ENCODE results near the gene PCDHGA4. TPM values are rescaled to one million over a fixed set of nuclear protein-coding genes. Genes with fewer than 3 reads are reported as not detected.
"Not testable (repeated sequence)": the region's sequence is repeated elsewhere in the genome, so short reads cannot be mapped to it uniquely, and the experiment has no call there.

PCDHGA4 gene
- total and polyA plus RNA-seq, 2 of the 13 experiments (the other 11 are each of a cell fraction or from before 2014, with no cell fraction given), result 0.49 to 0.58 TPM

DNA sequence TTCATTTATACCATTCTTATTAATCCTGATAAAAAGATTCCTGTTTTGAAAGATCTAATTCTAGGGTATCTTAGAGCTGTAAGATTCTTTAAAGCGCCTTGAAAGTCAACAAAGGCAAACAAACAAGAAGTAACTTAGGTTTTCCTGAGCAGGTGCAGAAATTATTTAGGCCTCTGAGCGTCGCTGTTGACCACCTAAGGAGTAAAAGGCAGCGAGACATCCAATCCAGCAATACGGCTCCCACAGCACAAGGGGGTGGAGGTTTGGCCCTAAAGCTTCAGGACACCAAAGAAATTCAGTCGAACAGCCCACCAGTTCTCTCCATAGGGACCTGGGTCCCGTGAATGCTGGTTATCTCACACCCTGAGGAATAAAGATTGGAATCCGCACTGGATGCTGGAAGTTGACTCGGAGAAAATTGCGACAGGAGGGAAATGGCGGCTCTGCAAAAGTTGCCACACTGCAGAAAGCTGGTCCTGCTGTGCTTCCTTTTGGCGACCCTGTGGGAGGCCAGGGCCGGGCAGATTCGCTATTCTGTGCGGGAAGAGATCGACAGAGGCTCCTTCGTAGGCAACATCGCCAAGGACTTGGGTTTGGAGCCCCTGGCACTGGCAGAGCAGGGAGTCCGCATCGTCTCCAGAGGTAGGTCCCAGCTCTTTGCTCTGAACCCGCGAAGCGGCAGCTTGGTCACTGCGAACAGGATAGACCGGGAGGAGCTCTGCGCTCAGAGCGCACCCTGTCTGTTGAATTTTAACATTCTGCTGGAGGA is 16.1 kb upstream of the PCDHGA4 start, which contains the start of gene PCDHGA2:
PCDHGA2 (plus strand) TSS at position 223 of the 769 bp plus-strand sequence.
- Histone ChIP-seq H4K20me1 (ENCODE audit: insufficient read depth, low read length) (no peaks in the 10 kb centered on the region), H3K4me1 (ENCODE audit: insufficient read depth, low read length) (no peaks in the 10 kb centered on the region), H3K4me3 (replicated peaks in 1 of 3; ENCODE audit: insufficient read depth in 1 of 3, low read depth in 2 of 3, low read length in 3 of 3) (no peak within 1 kb of the TSS), H3K36me3 (replicated peaks in 1 of 2; ENCODE audit: control insufficient read depth in 1 of 2, insufficient read depth in 2 of 2, low read length in 2 of 2) (no peaks in the 10 kb centered on the region), H3K79me2 (ENCODE audit: insufficient read depth, low read length) (no peaks in the 10 kb centered on the region), H2AFZ (ENCODE audit: low read length) (no peak within 1 kb of the TSS), H3K4me2 (ENCODE audit: low read depth, low read length) (no peak within 1 kb of the TSS), H3K27ac (ENCODE audit: extremely low read length, insufficient read depth, low read length) (no peak within 1 kb of the TSS), H3K9me3 (ENCODE audit: low read length) (peaks cover 14% of the 10 kb centered on the region; the same call in 1 of the 2 replicates), H3K27me3 (ENCODE audit: control insufficient read depth in 1 of 2, insufficient read depth in 2 of 2, low read length in 2 of 2) (no peaks in the 10 kb centered on the region; a peak in 1 of 5 replicates), H3K9ac (ENCODE audit: insufficient read depth, low read depth, low read length) (no peak within 1 kb of the TSS)
- no TSS peak for BruUV-seq (replicated peaks)
- 46% methylated on average over 24 of the region's 27 CpGs for WGBS (ENCODE audit: low lambda C conversion rate)
- ChIA-PET POLR2A (no interaction called here), CTCF (ENCODE audit: low intra/inter-chr PET ratio, low total read pairs) (interaction anchor here (1.1 kb wide), 1 partner anchor 226 kb away, joined by 4 read pairs; no protein-coding TSS in a partner anchor)
- 0 out of 3 replicates have a peak, but pooled peaks have one; percentile 25 for ATAC-seq
- peak; percentile 18 for DNase-seq (ENCODE audit: low spot score)
- TF ChIP-seq ZNF235 (CRISPR knock-in tag; IDR thresholded peaks at IDR 0.05; ENCODE audit: borderline replicate concordance) (no peak), TAF15 (IDR thresholded peaks at IDR 0.05; ENCODE audit: low read depth, low read length, poor library complexity, severe bottlenecking) (no peak), HOXA3 (CRISPR knock-in tag; IDR thresholded peaks at IDR 0.05) (no peak), STAG1 (CRISPR knock-in tag; IDR thresholded peaks at IDR 0.05) (peak; percentile 33; the same call in 1 of the 2 replicates), NFE2L2 (IDR thresholded peaks at IDR 0.05; ENCODE audit: low read length) (no peak), ZNF329 (CRISPR knock-in tag; IDR thresholded peaks at IDR 0.05; ENCODE audit: low read depth) (no peak)
- TF ChIP-seq, protein P1, sequence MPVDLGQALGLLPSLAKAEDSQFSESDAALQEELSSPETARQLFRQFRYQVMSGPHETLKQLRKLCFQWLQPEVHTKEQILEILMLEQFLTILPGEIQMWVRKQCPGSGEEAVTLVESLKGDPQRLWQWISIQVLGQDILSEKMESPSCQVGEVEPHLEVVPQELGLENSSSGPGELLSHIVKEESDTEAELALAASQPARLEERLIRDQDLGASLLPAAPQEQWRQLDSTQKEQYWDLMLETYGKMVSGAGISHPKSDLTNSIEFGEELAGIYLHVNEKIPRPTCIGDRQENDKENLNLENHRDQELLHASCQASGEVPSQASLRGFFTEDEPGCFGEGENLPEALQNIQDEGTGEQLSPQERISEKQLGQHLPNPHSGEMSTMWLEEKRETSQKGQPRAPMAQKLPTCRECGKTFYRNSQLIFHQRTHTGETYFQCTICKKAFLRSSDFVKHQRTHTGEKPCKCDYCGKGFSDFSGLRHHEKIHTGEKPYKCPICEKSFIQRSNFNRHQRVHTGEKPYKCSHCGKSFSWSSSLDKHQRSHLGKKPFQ (CRISPR knock-in tag; IDR thresholded peaks at IDR 0.05; ENCODE audit: insufficient replicate concordance), result no peak
- TF ChIP-seq, protein P2, sequence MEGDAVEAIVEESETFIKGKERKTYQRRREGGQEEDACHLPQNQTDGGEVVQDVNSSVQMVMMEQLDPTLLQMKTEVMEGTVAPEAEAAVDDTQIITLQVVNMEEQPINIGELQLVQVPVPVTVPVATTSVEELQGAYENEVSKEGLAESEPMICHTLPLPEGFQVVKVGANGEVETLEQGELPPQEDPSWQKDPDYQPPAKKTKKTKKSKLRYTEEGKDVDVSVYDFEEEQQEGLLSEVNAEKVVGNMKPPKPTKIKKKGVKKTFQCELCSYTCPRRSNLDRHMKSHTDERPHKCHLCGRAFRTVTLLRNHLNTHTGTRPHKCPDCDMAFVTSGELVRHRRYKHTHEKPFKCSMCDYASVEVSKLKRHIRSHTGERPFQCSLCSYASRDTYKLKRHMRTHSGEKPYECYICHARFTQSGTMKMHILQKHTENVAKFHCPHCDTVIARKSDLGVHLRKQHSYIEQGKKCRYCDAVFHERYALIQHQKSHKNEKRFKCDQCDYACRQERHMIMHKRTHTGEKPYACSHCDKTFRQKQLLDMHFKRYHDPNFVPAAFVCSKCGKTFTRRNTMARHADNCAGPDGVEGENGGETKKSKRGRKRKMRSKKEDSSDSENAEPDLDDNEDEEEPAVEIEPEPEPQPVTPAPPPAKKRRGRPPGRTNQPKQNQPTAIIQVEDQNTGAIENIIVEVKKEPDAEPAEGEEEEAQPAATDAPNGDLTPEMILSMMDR (CRISPR knock-in tag; IDR thresholded peaks at IDR 0.05), result peak; percentile 35
- in situ Hi-C loops (cut with HindIII; ENCODE audit: extremely low pct_ligation_motif_present, low pct_unique_long_range_greater_than_20kb) (no loop called here), intact Hi-C loops (cut with micrococcal nuclease; ENCODE audit: unreplicated experiment) (no loop called here)
- FAIRE-seq, result no peak

DNA sequence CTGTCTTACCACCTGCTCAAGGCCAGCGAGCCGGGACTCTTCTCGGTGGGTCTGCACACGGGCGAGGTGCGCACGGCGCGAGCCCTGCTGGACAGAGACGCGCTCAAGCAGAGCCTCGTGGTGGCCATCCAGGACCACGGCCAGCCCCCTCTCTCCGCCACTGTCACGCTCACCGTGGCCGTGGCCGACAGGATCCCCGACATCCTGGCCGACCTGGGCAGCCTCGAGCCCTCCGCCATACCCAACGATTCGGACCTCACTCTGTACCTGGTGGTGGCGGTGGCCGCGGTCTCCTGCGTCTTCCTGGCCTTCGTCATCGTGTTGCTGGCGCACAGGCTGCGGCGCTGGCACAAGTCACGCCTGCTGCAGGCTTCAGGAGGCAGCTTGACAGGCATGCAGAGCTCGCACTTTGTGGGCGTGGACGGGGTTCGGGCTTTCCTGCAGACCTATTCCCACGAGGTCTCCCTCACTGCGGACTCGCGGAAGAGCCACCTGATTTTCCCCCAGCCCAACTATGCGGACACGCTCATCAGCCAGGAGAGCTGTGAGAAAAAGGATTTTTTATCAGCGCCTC is 14.0 kb upstream of the PCDHGA4 start:
- FAIRE-seq; H3K4me1 ChIP-seq (ENCODE audit: insufficient read depth, low read length); H3K27ac ChIP-seq (ENCODE audit: extremely low read length, insufficient read depth, low read length); POLR2A ChIA-PET; BruUV-seq (replicated peaks); CTCF ChIA-PET (ENCODE audit: low intra/inter-chr PET ratio, low total read pairs); H3K79me2 ChIP-seq (ENCODE audit: insufficient read depth, low read length); H3K27me3 ChIP-seq (ENCODE audit: control insufficient read depth in 1 of 2, insufficient read depth in 2 of 2, low read length in 2 of 2); H4K20me1 ChIP-seq (ENCODE audit: insufficient read depth, low read length); H3K4me3 ChIP-seq (replicated peaks in 1 of 3; ENCODE audit: insufficient read depth in 1 of 3, low read depth in 2 of 3, low read length in 3 of 3); DNase-seq (ENCODE audit: low spot score); H3K9ac ChIP-seq (ENCODE audit: insufficient read depth, low read depth, low read length); in situ Hi-C loops (cut with HindIII; ENCODE audit: extremely low pct_ligation_motif_present, low pct_unique_long_range_greater_than_20kb); H3K4me2 ChIP-seq (ENCODE audit: low read depth, low read length); H2AFZ ChIP-seq (ENCODE audit: low read length); ATAC-seq; H3K36me3 ChIP-seq (replicated peaks in 1 of 2; ENCODE audit: control insufficient read depth in 1 of 2, insufficient read depth in 2 of 2, low read length in 2 of 2); intact Hi-C loops (cut with micrococcal nuclease; ENCODE audit: unreplicated experiment): not testable (repeated sequence)
- 57% methylated on average over 7 of the region's 45 CpGs for WGBS (ENCODE audit: low lambda C conversion rate)
- H3K9me3 ChIP-seq (ENCODE audit: low read length), result peaks cover 30% of the 10 kb centered on the region

Measured in HepG2 (cell line).